GM19099 (cell line): Measurements from ENCODE around the gene CABLES2.

Source experiments
- POLR2A ChIP-seq: IDR thresholded peaks from 3 replicates; pipeline ENCODE4 v1.6.1; 2011; ENCODE audit warnings: low read depth; ENCODE audit not compliant: insufficient read length; ENCODE audit errors: extremely low read depth

CABLES2 gene

GRCh38 chr20:62360854-62361798, 46.0 kb downstream of the CABLES2 start:
- TF ChIP-seq POLR2A: no peak

GRCh38 chr20:62359491-62360121, 47.5 kb downstream of the CABLES2 start:
- no peak for TF ChIP-seq POLR2A

- no peak for TF ChIP-seq POLR2A
Measured at GRCh38 chr20:62359043-62359490, 48.0 kb downstream of the CABLES2 start.

- no peak for TF ChIP-seq POLR2A
Measured at GRCh38 chr20:62358171-62359042, 48.7 kb downstream of the CABLES2 start.

- no peak for TF ChIP-seq POLR2A
Measured at GRCh38 chr20:62357681-62358080, 49.4 kb downstream of the CABLES2 start.

- no peak for TF ChIP-seq POLR2A
Measured at GRCh38 chr20:62357187-62357667, 49.9 kb downstream of the CABLES2 start.

- no peak for TF ChIP-seq POLR2A
Measured at GRCh38 chr20:62356589-62357186, 50.4 kb downstream of the CABLES2 start.

- TF ChIP-seq POLR2A: no peak
Measured at GRCh38 chr20:62355878-62356588, 51.1 kb downstream of the CABLES2 start.

GRCh38 chr20:62355516-62355877, 51.6 kb downstream of the CABLES2 start:
- no peak for TF ChIP-seq POLR2A

- TF ChIP-seq POLR2A: no peak
Measured at GRCh38 chr20:62354811-62355341, 52.2 kb downstream of the CABLES2 start.

- no peak for TF ChIP-seq POLR2A
Measured at GRCh38 chr20:62354031-62354808, 52.9 kb downstream of the CABLES2 start.

GRCh38 chr20:62353289-62354030, 53.6 kb downstream of the CABLES2 start:
- no peak for TF ChIP-seq POLR2A
